ENCODE results near the gene C1orf185.

Gene C1orf185

DNA sequence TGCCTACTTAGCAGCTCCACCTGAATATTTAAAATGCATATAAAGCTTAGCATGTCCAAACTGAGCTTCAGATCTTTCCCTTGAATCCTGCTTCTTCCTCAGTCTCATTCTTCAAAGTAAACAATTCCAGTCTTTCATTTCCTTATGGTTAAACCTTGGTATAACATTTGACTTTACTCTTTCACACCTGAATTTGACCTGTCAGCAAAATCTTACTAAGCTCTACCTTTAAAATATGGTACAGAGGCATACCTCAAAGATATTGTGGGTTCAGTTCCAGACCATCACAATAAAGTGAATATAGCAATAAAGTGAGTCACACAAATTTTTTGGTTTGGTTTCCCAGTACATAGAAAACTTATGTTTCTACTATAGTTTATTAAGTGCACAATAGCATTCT, 91.5 kb downstream of the C1orf185 start:
- Histone ChIP-seq H3K27ac (peak overlapping the region in 1 of 21 experiments; percentile 6), H3K4me3 (no peak overlapping the region)
